CD4-positive, alpha-beta T cell treated with Interleukin-17A for 4 hours (primary cell): ENCODE results near the gene OAT.
"Not testable (repeated sequence)": the region's sequence is repeated elsewhere in the genome, so short reads cannot be mapped to it uniquely, and the experiment has no call there.

Experiments used
- DNase-seq: peaks from one replicate; pipeline ENCODE4 v3.0.0-alpha.2; 2020; ENCODE audit warnings: mixed read lengths

The OAT gene

DNA sequence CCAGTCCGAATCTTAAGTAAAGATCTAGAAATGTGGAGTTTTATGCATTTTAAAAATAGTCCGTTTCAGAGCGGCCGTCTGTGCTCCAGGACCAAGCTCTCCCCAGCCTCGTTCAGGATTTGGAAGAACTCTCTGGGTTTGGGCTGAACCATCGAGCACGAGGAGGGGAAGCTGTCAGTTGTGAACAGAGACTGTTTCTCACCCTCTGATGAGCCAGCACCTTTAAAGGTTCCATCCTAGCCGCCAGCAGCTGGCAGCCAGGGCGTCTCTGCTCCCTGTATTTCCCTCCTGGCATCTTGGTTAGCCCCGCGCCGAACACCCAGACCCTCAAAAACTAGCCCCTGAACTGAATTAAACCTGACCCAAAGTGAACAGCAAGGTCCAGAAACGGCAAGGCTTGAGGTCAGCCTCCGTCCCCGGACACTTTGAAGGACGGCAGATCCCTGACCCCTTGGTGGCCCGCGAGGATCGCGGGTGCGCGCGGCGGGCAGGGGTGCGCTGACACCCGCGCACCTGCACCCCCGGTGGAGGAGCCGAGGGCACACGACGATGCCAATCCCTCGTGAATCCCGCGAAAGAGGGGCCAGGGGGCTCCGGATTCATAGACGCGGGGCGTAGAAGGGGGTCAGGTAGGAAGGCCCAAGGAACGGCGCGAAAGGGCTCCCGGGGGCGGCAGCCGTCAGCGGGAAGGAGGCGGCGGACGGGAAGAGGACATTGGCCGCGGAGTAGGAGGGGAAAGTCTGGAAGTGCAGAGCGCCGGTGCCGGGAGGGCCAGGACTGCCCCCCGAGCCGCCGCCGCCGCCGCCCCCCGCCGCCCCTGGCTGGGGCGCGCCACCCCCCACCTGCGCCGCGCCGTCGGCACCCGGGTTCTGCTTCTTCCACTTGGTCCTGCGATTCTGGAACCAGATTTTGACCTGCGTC lies 28.4 kb upstream of the OAT start:
- DNase-seq = no peak

DNA sequence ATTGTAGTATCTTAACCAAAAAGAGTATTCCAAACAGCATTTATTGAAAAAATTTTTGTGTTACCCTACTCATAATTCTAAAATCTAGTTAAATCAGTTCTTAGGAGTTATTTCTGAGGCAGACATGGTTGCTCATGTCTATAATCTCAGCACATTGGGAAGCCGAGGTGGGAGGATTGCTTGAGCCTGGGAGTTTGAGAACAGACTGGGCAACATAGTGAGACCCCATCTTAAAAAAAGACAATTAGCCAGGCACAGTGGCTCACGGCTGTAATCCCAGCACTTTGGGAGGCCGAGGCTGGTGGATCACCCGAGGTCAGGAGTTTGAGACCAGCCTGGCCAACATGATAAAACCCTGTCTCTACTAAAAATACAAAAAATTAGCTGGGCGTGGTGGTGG lies 23.0 kb upstream of the OAT start:
- not testable (repeated sequence) for DNase-seq

DNA sequence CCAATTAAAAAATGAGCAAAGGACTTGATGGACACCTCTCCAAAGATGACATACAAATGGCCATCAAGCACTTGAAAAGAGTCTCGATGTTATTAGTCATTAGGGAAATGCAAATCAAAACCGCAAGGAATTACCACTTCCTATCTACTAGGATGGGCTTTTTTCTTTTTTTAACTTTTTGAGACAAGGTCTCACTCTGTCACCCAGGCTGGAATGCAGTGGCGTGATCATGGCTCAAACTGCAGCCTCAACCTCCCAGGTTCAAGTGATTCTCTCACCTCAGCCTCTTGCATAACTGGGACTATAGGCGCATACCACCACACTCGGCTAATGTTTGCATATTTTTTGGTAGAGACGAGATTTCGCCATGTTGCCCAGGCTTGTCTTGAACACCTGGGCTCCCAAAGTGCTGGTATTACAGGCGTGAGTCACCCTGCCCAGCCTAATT lies 17.5 kb upstream of the OAT start:
- DNase-seq = no peak

DNA sequence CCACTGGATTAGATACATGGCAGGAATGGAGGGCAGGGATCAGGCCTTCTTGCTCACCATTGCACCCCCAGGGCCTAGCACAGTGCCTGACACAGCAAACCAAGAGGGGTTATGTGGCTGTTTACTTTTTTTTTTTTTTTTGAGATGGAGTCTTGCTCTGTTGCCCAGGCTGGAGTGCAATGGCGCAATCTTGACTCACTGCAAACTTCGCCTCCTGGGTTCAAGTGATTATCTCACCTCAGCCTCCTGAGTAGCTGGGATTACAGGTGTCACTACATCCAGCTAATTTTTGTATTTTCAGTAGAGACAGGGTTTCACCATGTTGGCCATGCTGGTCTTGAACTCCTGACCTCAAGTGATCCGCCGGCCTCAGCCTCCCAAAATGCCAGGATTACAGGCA lies 17.0 kb upstream of the OAT start:
- not testable (repeated sequence) for DNase-seq

DNA sequence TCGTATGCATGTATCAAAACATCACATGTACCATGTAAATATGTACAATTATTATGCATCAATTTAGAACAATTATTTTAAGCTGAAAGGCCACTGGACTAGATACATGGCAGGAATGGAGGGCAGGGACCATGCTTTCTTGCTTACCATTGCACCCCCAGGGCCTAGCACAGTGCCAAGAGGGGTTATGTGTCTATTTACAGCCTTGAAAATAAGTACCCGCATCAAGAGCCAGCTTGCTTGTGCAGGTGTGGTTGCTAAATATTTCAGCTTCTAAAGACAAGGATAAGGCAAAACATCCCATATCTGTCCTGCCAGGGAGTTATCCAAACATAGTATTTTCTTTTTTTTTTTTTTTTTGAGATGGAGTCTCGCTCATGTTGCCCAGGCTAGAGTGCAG lies 14.7 kb upstream of the OAT start:
- no peak for DNase-seq

DNA sequence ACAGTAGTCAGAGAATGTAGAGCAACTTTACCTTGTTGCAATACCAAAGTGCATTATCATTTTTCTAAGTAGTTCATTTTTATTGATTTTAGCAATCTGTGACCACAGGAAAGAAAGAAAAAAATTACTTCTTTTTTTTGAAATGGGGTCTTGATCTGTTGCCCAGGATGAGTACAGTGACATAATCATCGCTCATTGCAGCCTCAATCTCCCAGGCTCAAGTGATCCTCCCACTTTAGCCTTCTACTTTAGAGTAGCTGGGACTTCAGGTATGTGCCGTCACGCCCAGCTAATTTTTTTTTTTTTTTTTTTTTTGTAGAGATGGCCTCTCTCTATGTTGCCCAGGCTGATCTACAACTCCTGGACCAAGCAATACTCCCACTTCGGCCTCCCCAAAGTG lies 11.4 kb upstream of the OAT start:
- DNase-seq = no peak

DNA sequence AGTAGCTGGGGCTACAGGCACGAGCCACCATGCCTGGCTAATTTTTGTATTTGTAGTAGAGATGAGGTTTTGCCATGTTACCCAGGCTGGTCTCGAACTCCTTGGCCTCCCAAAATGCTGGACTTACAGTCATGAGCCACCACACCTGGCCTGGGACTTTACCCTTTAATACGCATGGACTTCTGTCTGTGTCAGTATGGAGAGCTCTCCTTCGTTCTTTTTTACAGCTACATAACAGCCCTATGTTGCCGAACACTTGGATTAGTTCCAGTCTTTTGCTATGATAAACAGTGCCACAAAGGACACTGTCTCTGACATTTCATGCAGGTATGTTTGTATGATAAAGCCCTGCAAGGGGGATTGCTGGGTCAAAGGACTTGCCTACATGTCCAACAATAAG lies 10.9 kb upstream of the OAT start:
- no peak for DNase-seq

DNA sequence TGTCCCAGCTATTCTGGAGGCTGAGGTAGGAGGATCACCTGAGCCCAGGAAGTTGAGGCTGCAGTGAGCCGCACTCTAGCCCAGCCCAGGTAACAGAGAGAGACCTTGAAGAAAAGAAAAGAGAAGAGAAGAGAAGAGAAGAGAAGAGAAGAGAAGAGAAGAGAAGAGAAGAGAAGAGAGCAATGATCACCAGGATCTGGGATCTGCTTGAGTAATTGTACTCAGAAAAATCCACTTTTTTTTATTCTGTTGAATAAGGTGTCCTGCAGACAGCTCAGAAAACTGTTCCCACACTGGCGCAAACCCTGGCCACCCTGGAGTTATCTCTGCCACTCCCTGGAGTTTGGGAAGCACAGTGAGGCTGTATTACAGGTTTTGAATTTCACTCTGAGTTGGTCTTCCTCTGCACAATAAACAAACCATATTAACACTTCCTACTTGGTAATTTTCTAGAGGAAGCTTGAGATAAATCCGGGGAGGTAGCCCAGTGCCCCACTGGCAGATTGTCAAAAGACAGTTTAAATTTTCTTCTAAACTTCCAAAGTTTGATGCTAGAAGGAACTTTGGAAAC lies 9.6 kb upstream of the OAT start:
- no peak for DNase-seq

DNA sequence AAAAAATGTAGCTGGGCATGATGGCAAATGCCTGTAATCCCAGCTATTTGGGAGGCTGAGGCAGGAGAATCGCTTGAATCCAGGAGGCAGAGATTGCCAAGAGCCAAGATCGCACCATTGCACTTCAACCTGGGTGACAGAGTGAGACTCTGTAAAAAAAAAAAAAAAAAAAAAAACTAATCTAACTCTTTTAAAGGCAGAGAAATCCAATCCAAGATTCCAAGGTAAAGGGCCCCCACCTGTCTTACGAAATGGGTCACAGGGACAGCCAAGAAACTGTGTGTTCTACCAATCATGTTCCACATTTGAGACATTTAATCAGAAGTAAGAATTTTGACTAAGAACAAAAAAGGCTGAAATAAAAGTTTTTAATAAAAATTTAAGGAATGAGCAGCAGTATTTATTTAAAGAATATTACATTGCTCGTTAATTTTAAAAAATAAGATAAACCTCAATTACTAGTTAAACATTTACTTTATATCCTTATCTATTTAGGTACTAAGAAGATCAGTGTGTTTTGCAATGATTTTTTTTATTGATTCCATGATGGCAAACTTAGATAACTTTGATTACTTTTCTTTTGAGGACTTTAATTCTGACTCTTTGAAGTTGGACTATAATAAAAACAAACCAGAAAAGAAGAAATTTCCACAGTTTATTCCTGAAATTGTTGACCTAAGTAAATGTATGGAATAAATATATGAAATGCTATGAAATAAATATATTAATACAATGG lies 6.7 kb upstream of the OAT start:
- DNase-seq = no peak

DNA sequence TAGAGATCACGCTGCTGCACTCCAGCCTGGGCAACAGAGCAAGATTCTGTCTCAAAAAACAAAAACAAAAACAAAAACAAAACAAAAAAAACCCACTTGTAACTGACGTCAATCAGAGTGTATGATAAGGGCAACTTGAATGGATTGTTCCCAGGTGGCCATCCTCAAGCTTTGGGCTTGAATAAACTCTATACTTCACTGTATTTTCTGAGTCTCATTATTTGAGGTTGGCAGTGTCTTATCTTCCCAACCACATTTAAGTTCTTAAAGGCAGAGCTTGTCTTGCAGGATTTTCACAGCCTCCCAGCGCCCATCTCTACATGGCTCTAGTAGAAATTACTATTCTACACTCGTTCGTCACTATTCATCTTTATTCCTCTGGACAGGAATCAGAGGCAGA lies 5.1 kb upstream of the OAT start:
- DNase-seq = no peak

DNA sequence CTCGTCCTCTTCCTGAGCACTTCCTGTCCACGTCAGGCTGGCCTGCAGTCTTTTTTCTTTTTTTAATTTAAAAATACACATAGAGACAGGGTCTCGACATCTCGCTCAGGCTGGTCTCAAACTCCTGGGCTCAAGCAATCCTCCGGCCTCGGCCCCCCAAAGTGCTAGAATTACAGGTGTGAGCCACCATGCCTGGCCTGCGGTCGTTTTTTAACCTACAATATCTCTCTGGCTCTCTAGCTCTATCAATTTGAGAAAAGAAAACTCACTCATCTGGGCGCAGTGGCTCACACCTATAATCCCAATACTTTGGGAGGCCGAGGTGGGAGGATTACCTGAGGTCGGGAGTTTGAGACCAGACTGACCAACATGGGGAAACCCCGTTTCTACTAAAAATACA lies 4.0 kb upstream of the OAT start:
- no peak for DNase-seq

DNA sequence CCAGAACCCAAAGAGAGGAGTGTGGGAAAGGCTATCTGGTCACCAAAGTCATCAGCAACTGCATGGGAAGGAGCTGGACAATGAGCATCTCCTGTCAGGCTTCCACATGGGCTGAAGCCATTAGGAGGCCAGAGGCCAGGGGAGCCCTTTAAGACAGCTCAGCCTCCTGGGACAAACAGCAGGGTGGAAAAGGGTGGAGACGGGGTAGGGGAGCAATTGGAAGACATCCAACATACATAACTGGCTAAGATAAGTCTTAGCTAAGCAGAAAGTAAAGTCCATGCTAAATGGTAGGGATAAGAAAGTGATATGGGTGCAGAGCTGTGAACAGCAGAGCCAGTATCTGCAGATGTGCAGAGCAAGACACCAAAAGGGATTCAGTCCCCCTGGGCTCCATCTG lies 1.5 kb upstream of the OAT start:
- no peak for DNase-seq

DNA sequence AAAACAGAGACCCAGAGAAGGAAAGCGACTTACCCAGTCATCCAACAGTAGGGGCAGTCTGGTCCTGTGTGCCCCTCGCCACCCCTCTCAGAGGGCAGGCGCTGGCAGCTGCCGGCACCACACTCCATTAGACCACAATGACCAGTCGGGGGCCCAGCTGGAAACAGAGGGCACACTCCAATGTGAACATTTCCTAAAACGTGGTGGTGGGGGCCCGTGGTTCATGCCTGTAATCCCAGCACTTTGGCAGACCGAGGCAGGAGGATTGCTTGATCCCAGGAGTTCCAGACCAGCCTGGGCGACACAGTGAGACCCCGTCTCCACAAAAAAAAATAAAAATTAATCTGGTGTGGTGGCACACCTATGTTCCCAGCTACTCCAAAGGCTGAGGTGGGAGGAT lies 912 bp upstream of the OAT start:
- peak; percentile 4 for DNase-seq

DNA sequence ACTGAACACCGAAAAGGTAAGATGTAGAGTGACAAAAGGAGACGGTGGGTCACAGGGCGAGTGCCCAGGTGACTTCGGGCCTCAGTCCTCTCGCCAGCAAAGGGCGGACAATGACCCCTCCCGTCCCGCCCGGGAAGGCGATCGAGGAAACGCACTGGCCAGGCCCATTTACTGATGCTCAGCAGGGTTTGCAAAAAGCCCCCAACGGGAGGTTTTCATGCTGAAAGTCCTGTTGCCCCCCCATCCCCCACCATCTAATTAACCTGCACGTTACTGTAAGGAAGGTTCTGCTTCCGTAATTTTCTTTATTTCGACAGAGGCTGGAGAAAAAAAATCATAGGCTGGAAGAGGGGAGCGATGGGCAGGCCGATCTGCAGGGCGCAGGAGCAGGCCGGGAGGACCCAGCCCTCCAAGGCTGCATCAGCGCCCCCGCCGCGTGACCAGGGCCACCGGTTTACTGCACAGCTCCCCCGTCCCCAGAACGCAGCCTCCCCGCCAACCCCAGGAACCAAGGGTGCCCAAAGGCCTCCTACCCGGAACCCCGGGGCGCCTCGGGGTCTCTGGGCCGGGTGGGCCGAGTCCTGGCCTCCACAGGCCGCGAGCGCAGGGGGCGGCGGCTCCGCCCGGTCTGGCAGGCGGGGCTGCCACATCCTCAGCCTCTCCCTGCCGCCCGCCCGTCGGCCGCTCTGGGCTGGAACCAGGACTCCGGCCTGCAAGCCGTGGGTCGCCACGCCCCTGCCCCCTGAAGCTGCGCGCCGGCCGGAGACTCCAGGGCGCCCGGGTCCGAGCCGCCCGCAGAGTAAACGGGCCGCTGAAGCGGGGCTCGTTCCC lies 613 bp downstream of the OAT start:
- peak; percentile 59 for DNase-seq

DNA sequence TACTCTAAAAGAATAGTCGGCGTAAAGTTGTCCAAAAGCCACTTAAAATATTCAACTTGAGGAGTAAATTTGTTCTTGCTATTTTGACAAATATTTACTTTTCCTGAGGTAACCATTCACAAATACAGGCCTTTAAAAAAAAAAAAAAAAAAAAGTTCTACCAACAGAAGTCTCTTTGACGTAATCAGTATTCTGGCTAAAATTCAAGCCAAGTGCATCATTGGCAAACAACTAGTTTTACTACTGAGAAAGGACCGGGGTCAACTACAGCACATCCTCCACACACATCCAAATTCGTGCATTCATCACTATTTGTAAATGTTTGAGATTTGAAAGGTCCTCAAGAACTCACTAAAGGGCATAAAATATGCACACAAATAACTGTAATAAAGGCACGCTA lies 2.0 kb downstream of the OAT start:
- DNase-seq = no peak

DNA sequence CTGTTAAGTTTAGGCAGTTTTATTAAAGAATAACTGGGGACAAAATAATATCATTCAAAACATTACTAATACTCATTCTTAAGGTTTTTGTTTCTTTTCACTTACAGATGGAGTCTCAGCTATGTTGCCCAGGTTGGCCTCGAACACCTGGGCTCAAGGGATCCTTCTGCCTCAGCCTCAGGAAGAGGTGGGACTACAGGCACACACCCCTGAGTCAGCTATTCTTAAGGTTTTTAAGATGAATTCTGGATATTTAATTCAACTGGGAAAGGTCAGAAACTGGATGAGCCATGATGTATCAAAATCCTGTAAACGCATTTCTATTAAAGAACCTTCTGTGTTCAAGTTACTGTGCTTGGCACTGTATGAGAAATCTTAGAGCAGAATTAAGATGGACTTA lies 3.5 kb downstream of the OAT start:
- DNase-seq = no peak

DNA sequence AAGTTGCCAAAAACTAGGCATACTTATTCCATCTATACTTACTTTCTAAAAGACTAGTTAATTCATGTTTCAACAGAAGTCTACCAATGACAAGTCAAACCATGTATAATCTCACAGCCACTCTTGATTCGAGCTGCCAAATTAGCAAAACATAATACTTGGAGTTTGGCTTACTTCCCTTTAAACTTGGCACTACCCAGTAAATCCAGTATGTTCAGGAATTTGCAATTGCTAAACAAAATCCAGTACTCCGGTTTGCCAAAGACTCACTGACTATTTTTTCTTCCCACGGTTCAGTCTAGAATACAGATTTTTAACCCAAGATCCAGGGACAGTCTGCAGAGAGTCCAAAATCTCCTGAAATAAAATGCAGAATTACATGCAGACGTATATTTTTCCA lies 4.6 kb downstream of the OAT start:
- no peak for DNase-seq

DNA sequence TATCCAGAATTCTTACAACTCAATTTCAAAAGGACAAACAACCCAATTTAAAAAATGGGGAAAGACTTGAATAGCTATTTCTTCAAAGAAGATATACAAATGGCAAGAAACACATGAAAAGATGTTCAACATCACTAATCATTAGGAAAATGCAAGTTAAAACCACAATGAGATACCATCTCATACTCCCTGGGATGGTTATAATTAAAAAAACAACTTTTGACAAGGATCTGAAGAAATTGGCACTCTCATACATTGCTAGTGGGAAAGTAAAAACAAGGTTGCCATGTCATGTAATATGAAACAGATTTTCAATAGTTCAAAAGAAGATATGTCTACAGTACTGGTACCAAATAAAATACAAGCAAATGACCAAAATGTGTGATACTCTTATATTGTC lies 9.0 kb downstream of the OAT start:
- no peak for DNase-seq

DNA sequence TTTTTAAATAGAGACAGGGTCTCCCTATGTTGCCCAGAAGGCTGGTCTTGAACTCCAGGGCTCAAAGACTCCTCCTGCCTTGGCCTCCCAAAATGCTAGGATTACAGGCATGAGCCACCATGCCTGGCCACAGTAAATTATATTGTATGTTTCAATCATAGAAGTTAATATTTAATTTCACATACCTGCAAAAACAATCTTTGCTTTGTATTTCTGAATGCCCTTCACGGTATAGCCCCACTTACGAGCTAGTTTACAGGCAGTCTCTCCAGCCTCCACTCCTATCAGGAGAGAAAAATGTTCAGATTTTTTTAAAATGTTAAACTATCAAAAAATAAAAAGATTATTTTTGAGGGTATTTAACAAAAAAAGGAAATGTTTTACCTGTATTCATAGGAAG lies 10.4 kb downstream of the OAT start:
- DNase-seq = no peak

DNA sequence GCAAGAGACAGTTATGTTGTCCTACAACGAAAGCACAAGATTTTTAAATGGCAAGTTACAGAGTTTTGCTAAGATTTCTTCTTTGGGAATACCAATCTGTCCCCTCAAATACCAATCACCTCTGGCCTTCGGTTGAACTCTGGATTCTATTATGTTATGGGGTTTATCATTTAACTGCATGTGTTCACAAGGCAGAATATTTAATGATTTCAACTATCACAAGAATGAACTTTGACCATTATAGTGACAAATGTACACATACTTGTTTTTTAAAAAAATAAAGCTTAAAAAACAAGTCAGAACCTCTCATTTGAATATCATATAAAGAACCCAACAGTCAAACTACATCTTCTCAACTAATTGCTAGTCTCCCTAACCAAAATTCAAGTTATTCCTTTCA lies 11.3 kb downstream of the OAT start:
- no peak for DNase-seq

DNA sequence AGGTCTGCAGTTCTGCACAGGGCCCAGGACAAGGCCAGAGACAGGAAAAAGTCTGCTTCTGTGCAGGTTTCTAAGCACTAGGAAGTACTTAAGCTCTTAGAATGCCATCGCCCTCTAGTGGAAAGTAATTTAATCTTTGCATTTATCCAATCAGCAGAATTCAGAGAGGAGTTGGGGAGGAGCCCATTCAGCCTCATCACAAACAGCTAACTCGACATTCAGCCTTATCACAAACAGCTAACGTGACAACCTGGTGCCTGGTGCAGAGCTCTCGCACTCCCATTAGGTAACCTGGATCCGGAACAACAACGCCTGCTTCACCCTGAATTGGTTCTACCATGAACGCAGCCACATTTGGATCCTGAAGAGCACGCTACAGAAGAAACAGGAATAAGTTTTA lies 15.2 kb downstream of the OAT start:
- peak; percentile 31 for DNase-seq

DNA sequence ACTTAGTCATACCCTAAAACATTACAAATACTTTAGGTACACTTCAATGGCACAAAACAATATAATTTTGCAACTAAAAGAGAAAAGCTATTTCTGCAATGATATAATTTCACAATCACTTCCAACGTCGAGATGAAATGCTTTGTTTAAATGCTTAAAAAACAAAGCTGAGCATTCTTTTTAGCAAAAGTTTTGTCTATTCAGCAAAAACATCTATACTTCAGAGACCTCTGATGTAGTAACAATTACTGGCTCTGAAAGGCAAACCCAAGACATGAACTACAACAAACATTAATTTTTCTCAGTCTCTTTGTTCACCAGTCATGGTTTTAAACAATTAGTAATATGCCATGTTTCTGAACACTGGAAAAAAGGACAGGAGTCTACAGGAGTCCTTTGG lies 16.4 kb downstream of the OAT start:
- no peak for DNase-seq

DNA sequence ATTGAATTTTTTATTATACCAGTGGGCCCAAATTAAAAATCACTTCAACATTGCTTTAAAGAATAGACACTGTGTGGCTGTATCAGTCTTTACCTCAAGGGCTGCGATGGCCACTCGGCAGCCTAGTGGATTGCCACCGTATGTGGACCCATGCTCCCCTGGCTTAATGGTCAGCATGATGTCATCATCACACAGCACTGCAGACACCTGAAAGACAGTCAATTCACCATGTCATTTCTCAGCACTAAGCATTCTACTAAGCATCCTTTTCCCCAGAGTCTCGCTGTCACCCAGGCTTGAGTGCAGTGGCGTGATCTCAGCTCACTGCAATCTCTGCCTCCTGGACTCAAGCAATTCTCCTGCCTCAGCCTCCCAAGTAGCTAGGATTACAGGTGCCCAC lies 17.1 kb downstream of the OAT start:
- DNase-seq = no peak
